Daoy (cell line): ENCODE results near the gene GATB. TPM values are rescaled to one million over a fixed set of nuclear protein-coding genes. Genes with fewer than 3 reads are reported as not detected.
A peak's percentile ranks its signal among the peaks of the same experiment; 100 is the strongest.

Source experiments
- DNase-seq: peaks from one replicate; pipeline ENCODE4 v3.0.0-alpha.2; 2015; ENCODE audit warnings: low read depth
- total RNA-seq: library from RNA; depleted of rRNA; stranded (reverse); fragments of >200 nt; shearing (Covaris generic); gene quantifications from 2 replicates; pipeline ENCODE4 v1.2.3, GENCODE V29; 2014; rRNA removed

GATB gene, protein sequence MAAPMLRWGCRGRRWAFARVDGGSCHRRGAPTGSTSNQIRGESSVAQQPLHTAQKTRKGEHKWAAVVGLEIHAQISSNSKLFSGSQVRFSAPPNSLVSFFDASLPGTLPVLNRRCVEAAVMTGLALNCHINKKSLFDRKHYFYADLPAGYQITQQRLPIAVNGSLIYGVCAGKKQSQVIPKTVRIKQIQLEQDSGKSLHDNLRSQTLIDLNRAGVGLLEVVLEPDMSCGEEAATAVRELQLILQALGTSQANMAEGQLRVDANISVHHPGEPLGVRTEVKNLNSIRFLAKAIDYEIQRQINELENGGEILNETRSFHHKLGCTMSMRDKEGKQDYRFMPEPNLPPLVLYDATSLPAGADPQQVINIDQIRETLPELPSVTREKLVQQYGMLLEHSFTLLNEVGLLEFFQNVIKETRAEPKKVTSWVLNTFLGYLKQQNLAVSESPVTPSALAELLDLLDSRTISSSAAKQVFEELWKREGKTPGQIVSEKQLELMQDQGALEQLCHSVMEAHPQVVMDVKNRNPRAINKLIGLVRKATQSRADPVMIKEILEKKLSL
- total RNA-seq, result 16.2 and 16.4 TPM in 2 replicates

DNA sequence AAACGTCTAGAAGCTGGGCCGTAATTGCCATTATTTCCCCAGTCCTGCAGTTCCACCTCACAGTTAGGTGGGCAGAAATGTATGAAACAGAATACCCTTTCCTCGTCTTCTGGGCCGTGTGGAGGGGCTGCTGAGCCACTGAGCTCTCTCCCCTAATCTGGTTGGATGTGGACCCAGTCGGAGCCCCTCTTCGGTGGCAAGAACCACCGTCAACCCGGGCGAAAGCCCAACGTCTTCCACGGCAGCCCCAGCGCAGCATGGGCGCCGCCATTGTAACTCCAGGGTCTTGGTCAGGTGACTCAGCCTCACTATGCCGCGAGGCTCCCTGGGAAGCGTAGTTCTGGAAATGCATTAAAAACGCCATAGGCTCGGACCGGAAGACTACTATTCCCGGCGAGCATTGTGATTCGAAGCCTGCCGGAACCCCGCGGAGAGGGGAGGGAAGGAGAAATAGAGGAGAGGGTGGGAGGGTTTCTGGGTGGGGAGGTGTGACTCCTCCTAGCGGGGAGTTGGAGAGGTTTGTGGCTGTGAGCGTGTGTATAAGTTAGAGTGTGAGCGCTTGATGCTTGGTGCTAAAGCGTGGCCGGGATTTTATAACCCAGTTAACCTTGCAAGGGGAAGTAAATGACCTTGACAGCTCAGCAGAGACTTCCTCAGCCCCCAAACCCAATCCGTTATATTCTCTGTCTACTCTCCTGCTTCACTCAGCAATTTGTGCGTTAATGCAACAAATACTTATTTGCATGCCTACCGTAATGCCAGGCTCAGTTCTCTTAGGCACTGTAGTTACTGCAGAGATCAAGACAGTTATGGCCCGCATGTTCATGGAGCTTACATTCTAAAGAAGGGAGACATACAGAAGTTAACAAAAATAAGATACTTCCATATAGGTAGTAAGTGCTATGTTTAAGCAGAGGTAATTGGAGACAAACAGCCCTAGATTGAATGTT, at the start of gene GATB:
Gene GATB, minus strand, starts transcription at position 296 of the 950 bp plus-strand sequence. Its CDS starts 25 bp downstream, at position 271.
- peak; percentile 91 for DNase-seq

DNA sequence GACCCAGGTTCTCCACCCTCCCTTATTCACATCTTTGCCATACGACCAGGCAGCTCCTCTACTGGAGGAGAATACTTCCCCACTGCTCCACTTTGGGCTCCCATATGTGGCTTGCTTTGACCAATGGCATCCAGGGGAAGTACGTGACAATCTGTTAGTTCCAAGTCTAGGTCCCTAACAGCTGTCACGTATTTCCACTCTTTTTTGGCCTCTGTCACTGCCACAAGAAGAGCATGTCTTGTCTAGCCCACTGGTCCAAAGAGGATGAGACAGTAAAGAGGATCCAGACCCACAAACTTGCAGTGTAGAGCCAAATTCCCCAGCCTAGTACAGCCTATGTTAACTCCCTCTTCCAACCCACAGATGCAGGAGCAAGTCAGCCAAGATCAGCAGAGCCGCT, 49.7 kb upstream of the GATB start:
- no peak for DNase-seq

DNA sequence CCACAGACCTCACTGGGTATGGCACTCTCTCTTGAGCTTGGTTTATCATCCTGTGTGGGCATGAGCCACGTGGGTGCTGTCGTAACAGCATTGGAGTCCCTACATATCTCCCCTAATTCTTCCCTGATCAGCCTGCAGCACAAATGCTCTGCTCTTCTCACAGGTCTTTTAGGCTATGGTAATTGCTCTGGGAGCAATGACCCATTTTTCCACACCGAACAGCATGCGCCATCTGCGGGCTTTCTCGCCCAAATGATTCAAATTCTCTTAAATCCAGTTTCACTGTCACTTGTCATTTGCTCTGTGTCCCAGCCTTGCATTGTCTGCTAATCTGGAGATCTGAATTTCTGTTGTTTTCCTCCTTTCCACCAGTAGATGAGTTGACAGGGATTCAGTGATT, 48.9 kb upstream of the GATB start:
- DNase-seq, result no peak

DNA sequence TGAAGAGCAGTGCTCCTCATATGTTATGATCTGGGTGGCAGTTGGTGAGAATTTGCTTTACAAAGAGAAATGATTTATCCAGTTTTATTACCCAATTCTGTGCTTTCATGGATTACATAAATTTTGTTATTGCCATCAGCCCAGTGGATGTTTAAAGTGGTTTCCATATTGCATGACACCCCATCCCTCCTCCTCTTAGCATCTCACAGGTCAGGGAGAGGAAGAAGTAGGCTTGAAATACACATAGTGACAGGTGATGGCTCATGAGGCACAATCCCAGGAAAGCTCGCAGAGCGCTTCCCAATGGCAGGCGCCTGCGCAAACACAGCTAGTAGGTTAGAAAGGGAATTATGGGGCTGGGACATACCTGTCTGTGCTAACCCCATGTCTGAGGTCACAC, 47.7 kb upstream of the GATB start:
- no peak for DNase-seq

DNA sequence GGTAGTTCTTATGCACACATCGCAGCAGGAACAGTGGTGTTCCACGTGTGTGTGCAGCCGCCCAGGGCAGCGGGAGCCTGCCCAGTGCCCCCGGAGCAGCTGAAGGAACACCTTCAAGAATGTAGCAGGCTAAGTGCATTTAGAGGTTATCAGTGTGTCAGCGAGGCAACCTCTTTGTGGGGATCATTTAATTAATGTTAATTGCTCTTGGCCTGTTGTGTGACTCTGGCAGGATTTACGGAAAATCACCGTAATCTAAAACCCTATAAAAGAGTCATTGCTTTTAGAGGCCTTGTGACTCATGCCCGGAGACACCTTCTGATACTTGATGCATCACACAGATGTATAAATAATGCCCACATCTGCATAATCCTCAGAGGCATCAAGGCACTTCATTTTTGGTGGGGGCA, 47.3 kb upstream of the GATB start:
- peak; percentile 35 for DNase-seq

DNA sequence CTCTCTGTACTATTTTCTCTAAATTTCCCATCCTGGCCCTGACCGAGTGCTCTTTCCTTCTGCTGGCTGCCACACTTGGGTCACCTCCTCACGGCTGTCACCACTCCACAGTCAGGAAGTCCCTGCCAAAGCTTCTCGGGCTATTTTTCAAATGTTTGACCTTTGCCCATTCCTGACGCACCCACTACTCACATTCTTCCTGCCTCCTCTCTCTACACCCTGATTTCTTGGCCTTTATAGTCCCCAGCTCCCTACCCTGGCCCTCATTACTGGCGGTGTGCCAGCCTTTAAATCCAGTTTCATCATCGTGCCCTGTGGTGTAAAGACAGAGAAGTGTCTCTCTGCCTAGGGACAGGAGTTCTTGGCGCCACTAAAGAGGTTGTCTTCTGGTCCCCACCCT, 46.4 kb upstream of the GATB start:
- DNase-seq, result peak; percentile 5

DNA sequence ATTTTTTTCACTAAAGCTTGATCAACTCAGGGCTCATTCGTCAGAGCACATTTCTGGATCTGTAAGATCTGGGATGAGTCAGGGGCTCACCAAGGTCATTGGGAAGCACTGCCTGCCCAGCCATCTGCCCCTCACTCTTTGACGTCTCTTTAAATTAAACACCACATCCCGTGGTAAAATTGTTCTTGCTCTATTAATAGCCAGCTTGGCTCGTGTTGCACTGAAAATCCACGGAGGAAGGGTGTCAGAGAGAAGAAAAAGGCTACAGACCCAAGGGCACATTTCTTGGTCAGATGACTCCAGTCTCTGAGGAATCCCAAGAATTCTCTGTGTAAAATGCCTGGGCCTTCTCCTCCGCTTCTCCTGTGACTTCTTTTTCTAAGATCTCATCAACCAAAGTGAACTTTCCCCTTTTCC, 45.7 kb upstream of the GATB start:
- DNase-seq, result peak; percentile 22

DNA sequence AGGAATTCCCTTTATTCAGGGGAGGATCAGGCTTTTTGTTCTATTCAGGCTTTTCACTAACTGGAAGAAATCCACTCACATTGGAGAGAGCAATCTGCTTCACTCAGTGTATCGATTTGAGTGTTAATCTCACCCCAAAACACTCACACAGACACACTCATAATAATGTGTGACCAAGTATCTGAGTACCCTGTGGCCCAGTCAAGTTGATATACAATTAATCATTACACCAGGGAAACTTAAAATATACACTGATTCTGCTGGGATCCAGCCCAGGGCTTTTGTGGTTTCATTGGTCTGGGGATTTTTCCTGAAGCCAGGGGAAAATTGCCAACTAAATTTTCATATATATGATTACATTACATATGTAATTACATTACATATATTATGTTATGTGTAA, 44.0 kb upstream of the GATB start:
- no peak for DNase-seq

DNA sequence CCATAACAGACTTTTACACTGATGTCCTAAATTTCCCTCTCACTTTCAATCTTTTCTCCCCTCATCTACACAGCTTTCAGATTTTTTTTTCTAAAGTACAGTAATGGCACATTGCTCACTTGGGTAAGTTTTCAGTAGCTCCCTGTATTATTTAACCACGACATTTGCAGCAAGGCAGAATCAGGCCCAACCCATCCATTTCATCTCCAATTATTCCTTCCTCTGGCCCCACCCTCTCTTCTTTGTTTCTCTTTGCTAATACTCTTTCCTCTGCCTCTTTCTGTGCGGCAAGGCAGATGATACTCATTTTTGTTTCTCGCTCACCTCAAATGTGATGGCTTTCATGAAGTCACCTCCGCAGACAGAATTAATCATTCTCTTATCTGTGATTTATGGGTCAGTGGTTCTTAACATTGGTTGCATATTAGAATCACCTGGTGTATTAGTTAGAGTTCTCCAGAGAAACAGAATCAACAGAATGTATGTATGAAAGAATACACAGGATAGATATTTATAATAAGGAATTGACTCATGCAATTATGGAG, 43.4 kb upstream of the GATB start:
- no peak for DNase-seq

DNA sequence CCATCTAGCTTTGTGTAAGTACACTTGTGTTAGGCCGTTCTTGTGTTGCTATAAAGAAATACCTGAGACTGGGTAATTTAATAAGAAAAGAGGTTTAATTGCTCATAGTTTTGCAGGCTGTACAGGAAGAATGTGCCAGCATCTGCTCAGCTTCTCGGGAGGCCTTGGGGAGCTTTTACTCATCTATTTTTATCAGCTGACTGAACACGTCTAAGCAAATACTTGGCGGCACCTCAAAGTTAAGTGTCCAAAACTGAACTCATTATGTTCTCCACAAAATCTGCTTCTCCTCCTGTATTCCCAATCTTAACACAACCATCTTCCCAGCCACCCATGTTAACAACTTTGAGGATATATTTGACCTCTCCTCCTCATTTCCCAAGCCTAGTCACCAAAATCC, 42.4 kb upstream of the GATB start:
- DNase-seq, result no peak

DNA sequence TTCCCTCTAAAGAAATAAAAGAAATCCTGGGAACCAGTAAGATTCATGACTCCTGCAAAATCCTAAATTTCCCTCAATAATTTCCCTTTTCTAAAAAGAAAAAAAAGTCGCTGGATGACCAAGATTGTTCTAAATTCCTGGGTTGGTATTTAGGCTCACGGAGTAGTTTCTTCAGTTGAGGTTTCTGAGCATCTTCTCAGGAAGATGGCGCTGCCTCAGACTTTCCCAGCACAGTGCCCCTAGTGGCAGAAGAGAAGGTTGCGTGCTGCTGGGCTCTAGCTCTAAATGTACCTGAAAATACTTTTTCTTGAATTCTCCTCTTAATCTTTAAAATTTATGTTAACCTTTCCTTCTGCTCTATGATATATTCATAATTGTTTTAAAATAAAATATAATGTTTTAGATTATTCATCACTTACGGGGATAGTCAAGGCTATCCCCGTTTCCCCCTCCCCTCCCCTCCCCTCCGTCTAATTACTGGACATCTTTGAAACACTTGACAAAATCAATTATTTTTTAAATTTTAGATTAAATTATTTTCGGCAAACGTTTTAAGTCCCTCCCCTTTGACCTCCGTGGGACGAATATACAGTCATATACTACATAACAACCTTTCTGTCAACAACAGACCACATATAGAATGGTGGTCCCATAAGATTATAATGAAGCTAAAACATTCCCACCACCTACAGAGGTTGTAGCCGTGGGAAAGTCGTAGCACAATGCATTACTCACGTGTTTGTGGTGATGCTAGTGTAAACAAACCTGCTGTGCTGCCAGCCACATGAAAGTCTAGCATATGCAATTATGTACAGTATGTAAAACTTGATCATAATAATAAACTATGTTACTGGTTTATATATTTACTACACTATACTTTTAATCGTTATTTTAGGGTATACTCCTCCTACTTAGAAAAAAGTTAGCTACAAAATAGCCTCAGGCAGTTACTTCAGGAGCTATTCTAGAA, 41.0 kb upstream of the GATB start:
- DNase-seq, result peak; percentile 29

DNA sequence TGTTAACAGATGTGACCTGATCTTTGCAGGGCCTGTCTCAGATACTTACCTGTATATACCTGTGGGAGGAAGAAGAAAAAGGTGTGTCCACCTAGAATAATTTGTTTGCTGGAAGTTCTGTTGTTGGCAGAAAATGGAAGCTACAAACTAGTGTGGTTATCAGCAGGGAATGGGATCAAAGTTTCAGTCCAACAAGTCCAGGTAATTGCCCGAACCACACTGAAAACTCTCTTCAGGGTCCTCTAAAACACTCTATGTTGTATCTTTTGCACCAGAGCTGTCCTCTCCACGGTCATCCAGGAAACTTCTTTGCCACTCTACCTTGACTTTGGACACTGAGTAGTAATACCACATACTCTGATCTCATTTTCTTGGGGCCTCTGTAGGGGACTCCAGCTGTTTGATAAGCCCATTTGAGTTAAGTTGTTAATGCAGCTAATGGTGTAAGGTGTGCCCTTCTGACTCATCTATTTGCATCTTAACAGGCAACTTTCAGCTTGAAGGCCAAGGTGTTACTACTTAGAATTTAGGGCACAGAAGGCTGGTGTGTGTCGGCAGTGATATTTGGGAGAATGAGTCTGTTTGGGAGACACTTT, 38.7 kb upstream of the GATB start:
- DNase-seq, result no peak

DNA sequence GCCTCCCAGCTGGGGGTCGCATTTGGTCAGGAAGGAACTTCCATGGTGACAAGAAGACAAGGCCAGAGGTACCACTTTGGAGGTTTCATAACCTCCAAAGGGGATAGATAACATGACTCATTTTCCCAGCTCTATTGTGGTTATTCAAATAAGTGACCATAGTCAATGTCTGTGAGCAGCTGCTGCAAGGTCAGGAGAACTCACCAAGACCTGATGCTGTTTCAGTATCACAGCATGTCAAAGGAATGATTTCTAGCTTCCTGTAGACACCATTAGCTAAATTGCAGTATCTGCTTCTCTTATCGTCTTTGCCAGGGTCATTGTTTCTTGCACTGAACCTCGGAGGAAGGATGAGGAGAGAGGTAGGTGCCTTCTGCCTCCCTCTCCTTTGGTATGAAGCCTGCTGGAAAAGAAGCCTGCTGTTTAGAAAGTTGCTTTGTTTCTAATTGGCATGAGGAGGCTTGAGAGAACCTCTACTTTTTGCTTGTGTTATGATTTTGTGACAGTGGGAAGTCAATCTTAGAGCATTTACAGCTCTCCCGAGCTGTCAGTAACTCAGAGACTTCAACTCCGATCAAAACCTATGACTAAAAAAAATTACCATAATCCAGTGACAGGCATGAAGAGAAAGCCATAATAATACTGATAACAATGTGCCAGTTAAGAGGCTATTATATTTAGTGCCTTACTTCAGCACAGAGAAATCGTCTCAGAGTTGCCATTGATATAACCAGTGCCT, 38.0 kb upstream of the GATB start:
- no peak for DNase-seq

DNA sequence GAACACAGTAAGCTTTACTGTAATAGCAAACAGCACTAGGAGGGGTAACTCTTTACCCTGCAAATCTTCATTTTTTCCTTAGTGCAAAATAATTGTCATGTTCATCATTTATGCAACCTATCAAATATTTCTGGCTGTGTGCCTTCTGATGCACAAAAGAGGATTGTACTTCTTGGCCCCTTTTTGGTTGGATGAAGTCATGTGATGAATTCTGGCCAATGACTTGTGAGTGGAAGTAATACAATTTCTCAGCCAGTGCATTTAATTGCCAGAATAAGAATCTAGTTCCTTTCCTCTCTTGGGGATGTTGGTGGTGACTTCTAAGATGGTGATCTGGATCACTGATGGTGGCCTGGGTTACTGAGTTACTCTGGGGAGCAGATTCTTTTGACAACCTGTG, 37.0 kb upstream of the GATB start:
- no peak for DNase-seq

DNA sequence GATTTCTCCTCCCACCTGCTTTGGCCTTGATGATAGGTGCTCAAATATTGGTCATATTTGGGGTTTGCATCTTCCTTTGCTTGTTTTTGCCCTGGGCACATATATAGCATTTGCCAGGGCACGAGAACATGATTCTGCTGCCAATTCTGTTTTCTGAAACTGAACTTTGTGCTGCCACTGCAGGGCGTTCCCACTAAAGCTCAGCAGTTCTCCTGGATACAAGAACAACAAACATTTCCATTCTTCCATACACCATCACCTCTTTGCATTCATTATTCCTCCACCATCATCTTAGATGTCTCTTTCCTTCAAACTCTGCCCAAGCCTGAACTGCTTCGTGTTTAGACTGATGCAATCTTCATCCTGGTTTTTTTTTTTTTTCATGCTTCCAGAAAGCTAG, 36.3 kb upstream of the GATB start:
- DNase-seq, result no peak

DNA sequence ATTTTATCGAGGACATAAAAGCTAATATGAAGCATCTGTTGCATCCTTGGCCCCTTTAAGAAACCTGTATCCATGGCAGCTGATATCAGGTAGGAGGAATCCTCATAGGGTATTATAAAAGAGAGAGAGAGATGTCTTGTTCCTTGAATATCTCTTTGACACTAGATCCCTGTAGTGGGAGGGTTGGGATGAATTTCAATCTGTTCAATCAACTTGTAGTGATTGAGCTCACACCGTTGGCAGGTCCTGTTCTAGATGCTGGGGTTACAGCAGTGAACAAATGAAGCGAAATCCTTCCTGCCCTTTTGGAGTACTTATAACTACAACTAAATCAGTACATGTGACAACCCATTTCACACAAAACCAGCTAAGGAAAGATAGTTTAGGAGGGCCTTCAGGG, 35.3 kb upstream of the GATB start:
- DNase-seq, result no peak

DNA sequence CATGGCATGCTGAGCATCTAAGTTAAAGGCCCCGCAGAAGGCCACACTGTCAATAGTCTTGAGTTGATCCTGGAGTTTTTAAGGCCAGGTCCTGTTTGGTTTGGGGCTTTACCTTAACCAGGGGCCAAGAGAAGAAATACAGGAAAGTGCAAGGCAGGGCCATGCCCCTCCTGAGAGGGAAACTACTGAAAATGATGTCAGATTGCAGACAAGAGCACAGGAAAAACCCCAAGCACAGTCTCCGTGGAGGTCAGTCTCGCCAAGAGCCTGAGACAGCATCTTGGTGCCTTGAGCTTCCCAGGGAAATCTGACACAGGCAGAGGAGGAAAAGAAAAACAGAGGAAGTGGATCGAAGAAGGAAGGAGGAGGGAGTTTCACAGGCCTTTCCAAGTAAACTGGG, 32.2 kb upstream of the GATB start:
- DNase-seq, result no peak

DNA sequence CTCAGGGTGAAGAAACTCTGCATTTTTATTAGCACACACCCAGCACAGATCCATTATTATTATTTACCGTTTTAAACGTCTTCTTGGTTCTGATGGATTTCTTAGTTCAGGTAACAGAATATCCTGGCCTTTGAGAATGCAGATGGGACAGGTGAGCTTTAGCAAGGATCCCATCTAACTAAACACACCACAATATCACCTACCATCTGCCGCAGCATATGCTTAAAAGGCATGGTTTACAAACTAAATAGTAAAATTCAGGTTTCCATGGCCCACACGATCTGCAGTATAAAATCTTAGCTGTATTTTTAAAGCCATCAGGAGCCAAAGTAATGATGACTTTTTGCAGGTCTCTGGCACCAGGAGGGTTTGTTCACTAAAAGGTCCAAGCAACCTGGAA, 31.7 kb upstream of the GATB start:
- no peak for DNase-seq

DNA sequence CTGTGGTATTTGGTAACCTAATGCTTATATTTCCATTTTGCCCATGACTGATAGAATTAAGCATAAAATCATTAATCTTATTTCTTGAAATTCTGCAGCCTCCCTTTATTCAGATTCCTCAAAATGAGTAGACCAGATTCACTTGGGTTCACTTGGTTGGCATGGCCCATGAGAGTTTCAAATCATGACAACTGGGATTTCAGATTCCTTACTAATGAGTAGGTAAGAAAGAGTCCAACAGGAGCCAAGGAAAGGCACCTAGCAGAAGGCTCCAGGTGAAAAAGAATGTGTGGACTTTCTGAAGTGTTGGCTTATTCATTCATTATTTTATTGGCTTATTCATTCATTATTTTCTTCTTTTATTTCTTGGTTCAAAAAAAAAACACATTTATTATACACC, 27.2 kb upstream of the GATB start:
- no peak for DNase-seq

DNA sequence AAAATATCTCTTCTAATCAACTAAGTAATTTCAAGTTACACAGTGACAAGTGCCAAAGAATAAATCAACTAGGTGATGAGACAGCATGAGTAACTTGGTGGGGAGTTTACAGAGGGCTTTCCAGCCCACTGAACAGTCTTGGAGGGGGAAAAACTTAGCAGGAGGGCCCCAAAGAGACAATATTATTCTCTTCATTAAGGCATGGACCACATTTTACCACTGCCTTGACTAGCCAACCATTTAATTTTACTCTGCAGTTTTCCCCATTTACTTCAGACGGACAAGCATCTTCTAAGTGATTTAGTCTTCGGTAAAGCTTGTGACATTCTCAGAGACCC, 25.3 kb upstream of the GATB start:
- no peak for DNase-seq
